ENCODE data around the gene GC. TPM values are rescaled to one million over a fixed set of nuclear protein-coding genes. Genes with fewer than 3 reads are reported as not detected.

GC gene
- total and polyA plus RNA-seq, 2 of the 4 experiments (the other 2 are of a cell fraction) = not detected

DNA sequence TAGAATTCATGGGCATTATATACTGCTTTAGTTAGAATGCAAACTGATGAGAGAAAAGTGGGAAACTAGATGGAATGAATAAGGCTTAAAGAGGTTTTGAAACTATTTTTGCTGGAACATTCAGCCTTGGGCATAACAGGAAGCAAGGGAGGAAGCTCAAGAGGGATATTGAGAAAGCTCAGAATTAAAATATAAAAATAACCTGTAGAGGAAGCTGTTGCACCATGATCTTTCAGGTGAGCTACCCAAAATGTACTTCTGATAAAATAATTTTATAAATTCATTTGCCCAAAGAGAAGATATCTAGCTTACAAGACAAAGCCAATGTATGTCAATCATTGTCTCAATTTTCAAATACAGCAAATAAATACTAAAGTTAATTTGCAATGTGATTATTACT is 11.3 kb downstream of the GC start:
- Histone ChIP-seq H3K56ac (ENCODE audit: extremely low read depth, insufficient read depth, low read length) (no peak overlapping the region), H2AK5ac (ENCODE audit: low read depth, low read length) (no peak overlapping the region), H3K27ac (ENCODE audit: insufficient read depth, low read length) (no peak overlapping the region), H3K4ac (ENCODE audit: low read depth, low read length) (no peak overlapping the region), H2BK5ac (ENCODE audit: low read depth, low read length, poor library complexity, severe bottlenecking) (no peak overlapping the region), H4K8ac (ENCODE audit: low read depth in 2 of 2, low read length in 2 of 2) (no peak overlapping the region), H3K9ac (ENCODE audit: low read depth, low read length) (no peak overlapping the region), H2AFZ (replicated peaks; ENCODE audit: low read length, poor library complexity) (no peak overlapping the region), H3K79me1 (ENCODE audit: low read depth in 1 of 2, low read length in 2 of 2) (no peaks in the 10 kb centered on the region), H3K9me1 (ENCODE audit: insufficient read depth, low read length) (no peaks in the 10 kb centered on the region), H2AK9ac (replicated peaks; ENCODE audit: low read depth, low read length, poor library complexity) (no peak overlapping the region), H3K4me3 (ENCODE audit: insufficient read depth, low read depth, low read length) (no peak overlapping the region), H3K4me1 (ENCODE audit: control insufficient read depth, insufficient read depth, low read length) (no peaks in the 10 kb centered on the region), H3K4me2 (ENCODE audit: low read depth, low read length) (no peak overlapping the region), H4K20me1 (ENCODE audit: insufficient read depth, low read length) (no peaks in the 10 kb centered on the region), H2BK15ac (ENCODE audit: low read depth, low read length) (no peak overlapping the region), H3K23ac (ENCODE audit: low read depth, low read length) (no peak overlapping the region), H3K36me3 (ENCODE audit: control insufficient read depth, insufficient read depth, low read length) (no peaks in the 10 kb centered on the region), H3K14ac (replicated peaks; ENCODE audit: low read depth, low read length) (no peak overlapping the region), H3K27me3 (ENCODE audit: control insufficient read depth, insufficient read depth, low read length) (no peaks in the 10 kb centered on the region), H3K18ac (ENCODE audit: low read depth, low read length) (no peak overlapping the region), H4K5ac (ENCODE audit: low read depth, low read length) (no peak overlapping the region), H3K9me3 (ENCODE audit: control insufficient read depth, insufficient read depth, low read length) (no peaks in the 10 kb centered on the region), H2BK120ac (ENCODE audit: low read depth, low read length) (no peak overlapping the region), H2BK20ac (ENCODE audit: low read depth, low read length) (no peak overlapping the region), H4K91ac (ENCODE audit: insufficient read depth, low read depth, low read length) (no peak overlapping the region)
- BruUV-seq (replicated peaks) = no TSS peak
- no peak for DNase-seq
- ChIA-PET POLR2A (ENCODE audit: unreplicated experiment) (no interaction called here), CTCF (no interaction called here)
- dilution Hi-C loops (cut with HindIII; ENCODE audit: low sequenced_read_pairs, unreplicated experiment) = no loop called here
- intact Hi-C loops (cut with micrococcal nuclease) = no loop called here
- TF ChIP-seq RFX5 (IDR thresholded peaks at IDR 0.05; ENCODE audit: low read depth, low read length) (no peak), CHD1 (IDR thresholded peaks at IDR 0.05; ENCODE audit: low read depth, low read length) (no peak), BHLHE40 (IDR thresholded peaks at IDR 0.05; ENCODE audit: low read depth, low read length) (no peak), RCOR1 (IDR thresholded peaks at IDR 0.05; ENCODE audit: insufficient replicate concordance, low read length) (no peak), MXI1 (IDR thresholded peaks at IDR 0.05; ENCODE audit: borderline replicate concordance, low read depth, low read length) (no peak), CEBPB (IDR thresholded peaks at IDR 0.05; ENCODE audit: low read depth, low read length) (no peak), FOS (IDR thresholded peaks at IDR 0.05; ENCODE audit: low read depth, low read length) (no peak), MAZ (IDR thresholded peaks at IDR 0.05; ENCODE audit: borderline replicate concordance, low read depth, low read length) (no peak), NFE2L2 (IDR thresholded peaks at IDR 0.05; ENCODE audit: low read depth, low read length) (no peak), SMC3 (IDR thresholded peaks at IDR 0.05; ENCODE audit: low read depth, low read length) (no peak), RAD21 (IDR thresholded peaks at IDR 0.05; ENCODE audit: low read length) (no peak), POLR2A (IDR thresholded peaks at IDR 0.05; ENCODE audit: low read depth, low read length) (no peak)
- TF ChIP-seq, protein P1, sequence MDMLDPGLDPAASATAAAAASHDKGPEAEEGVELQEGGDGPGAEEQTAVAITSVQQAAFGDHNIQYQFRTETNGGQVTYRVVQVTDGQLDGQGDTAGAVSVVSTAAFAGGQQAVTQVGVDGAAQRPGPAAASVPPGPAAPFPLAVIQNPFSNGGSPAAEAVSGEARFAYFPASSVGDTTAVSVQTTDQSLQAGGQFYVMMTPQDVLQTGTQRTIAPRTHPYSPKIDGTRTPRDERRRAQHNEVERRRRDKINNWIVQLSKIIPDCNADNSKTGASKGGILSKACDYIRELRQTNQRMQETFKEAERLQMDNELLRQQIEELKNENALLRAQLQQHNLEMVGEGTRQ (IDR thresholded peaks at IDR 0.05; ENCODE audit: low read depth, low read length) = no peak
- TF ChIP-seq, protein P2, sequence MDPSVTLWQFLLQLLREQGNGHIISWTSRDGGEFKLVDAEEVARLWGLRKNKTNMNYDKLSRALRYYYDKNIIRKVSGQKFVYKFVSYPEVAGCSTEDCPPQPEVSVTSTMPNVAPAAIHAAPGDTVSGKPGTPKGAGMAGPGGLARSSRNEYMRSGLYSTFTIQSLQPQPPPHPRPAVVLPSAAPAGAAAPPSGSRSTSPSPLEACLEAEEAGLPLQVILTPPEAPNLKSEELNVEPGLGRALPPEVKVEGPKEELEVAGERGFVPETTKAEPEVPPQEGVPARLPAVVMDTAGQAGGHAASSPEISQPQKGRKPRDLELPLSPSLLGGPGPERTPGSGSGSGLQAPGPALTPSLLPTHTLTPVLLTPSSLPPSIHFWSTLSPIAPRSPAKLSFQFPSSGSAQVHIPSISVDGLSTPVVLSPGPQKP (IDR thresholded peaks at IDR 0.05; ENCODE audit: borderline replicate concordance, low read depth, low read length) = no peak
- no peak for ATAC-seq (ENCODE audit: low read depth)
- in situ Hi-C loops (cut with MboI; ENCODE audit: low sequenced_read_pairs) = no loop called here

Data from IMR-90 (cell line).